ENCODE data around the gene MIP. TPM values are rescaled to one million over a fixed set of nuclear protein-coding genes. Genes with fewer than 3 reads are reported as not detected.
"Not testable (repeated sequence)": the region's sequence is repeated elsewhere in the genome, so short reads cannot be mapped to it uniquely, and the experiment has no call there.

Gene MIP
- total RNA-seq, 1 experiment from 2014 or later = not detected

DNA sequence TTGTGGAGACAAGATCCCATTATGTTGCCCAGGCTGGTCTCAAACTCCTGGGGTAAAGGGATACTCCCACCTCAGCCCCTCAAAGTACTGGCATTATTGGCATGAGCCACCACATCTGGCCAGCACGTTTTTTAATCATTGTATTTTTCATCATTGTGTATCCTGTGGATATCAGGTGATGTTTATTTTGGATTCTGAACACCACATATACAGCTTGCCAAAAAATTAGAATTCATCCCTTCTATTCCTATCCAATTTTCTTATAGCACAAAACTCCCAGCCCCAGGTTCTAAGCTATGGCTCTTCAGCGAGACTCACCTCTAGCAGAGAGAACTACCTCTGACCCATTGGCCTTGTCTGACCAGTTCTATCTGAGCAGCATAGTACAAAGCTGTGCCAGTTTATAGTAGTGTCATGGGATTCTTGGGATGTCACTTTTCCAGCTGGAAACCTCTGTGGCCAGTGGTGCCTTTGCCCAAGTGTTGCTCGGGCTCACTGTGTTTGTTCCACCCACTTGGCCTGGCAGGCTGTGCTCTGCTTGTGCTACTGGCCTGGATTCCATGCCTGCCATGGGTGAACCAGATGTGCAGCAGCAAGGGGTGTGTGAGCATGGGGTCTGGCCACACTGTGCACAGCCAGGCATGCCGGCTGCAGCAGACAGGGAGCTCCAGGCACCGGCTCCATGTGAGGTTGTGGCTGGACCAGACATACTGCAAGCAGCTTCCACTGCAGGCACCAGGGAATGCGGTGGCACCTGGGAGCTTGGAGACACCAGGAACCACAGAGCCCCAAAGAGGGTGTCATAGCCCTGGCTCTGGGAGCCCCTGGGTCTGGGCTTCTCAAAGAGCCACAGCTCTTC is 42.4 kb downstream of the MIP start:
- Histone ChIP-seq H3K79me2 (ENCODE audit: low read length) (no peaks in the 10 kb centered on the region), H3K36me3 (ENCODE audit: insufficient read depth, low read length) (no peaks in the 10 kb centered on the region; the same call in 1 of the 2 replicates), H3K27me3 (ENCODE audit: low read length) (no peaks in the 10 kb centered on the region)

DNA sequence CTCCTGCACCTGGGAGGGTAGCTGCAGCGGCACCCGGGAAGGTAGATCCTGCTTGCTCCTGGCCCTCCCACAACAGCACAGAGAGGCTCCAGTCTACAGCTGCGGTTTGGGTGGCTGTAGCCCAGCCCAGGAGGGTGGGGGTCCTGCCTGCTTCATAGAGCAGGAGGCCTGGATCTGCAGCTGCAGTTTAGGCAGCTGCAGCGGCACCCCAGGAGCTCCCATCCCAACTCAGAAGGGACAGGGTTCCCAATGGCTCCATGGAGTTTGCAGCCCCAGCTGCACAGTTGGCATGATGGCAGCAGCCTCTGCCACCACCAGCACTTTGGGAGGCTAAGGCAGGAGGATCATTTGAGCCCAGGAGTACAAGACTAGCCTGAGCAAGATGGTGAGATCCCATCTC is 43.7 kb downstream of the MIP start:
- H3K4me3 ChIP-seq (ENCODE audit: low read length) = no peak overlapping the region
- no peaks in the 10 kb centered on the region for H3K4me1 ChIP-seq (ENCODE audit: low read length)
- no peak overlapping the region for H3K4me2 ChIP-seq (ENCODE audit: low read depth, low read length, poor library complexity, severe bottlenecking)
- no peak overlapping the region for H2AFZ ChIP-seq (ENCODE audit: low read length)
- H3K9me3 ChIP-seq (ENCODE audit: low read length) = no peaks in the 10 kb centered on the region
- no peak overlapping the region for H3K27ac ChIP-seq (ENCODE audit: low read length)
- H3K36me3 ChIP-seq (ENCODE audit: insufficient read depth, low read length) = no peaks in the 10 kb centered on the region
- no peak overlapping the region for H3K9ac ChIP-seq (ENCODE audit: low read length)
- no peaks in the 10 kb centered on the region for H4K20me1 ChIP-seq (ENCODE audit: insufficient read depth, low read depth, low read length)
- no peaks in the 10 kb centered on the region for H3K27me3 ChIP-seq (ENCODE audit: low read length)
- H3K79me2 ChIP-seq (ENCODE audit: low read length) = no peaks in the 10 kb centered on the region
- no peak for DNase-seq
- no peaks in the 10 kb centered on the region for H3K9me2 ChIP-seq (replicated peaks; ENCODE audit: insufficient read depth, low read length)

More for the DNA sequence above, 42.4 kb downstream of the MIP start:
- Histone ChIP-seq H3K4me2 (ENCODE audit: low read depth, low read length, poor library complexity, severe bottlenecking) (no peak overlapping the region), H3K4me1 (ENCODE audit: low read length) (no peaks in the 10 kb centered on the region), H4K20me1 (ENCODE audit: insufficient read depth, low read depth, low read length) (no peaks in the 10 kb centered on the region), H3K9me3 (ENCODE audit: low read length) (no peaks in the 10 kb centered on the region), H3K9me2 (replicated peaks; ENCODE audit: insufficient read depth, low read length) (no peaks in the 10 kb centered on the region), H3K4me3 (ENCODE audit: low read length) (no peak overlapping the region), H3K27ac (ENCODE audit: low read length) (no peak overlapping the region), H2AFZ (ENCODE audit: low read length) (no peak overlapping the region), H3K9ac (ENCODE audit: low read length) (no peak overlapping the region)
- DNase-seq = no peak

DNA sequence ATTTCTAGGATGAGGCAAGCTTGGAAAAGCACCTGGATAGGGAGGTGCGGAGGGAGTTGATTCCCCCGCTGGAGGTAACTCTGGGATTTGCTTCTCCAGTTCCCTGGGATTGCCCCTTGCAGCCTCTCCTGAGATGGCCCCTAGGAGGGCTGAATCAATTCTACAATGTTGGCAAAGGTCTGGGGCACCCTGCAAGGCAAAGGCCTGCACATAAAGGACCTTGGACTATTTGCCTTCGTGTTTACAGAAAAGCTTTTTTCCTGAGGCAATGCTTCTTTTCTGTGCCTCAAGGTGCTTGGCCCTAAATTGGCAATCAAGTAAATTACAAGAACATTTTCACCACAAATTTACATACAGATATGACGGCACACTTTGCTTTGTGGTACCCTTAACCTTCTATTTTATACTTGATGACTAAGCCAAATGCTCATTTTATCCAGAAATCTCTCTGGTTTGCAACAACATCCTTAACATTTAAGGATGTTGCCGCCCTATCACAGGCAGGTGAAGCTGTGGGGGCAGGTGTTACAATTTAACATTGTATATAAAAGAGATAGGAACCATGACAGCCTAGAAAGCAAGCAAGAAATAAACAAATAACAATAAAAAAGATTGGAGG is 45.5 kb downstream of the MIP start:
- H3K9ac ChIP-seq (ENCODE audit: low read length) = no peak overlapping the region
- DNase-seq = no peak
- H4K20me1 ChIP-seq (ENCODE audit: insufficient read depth, low read depth, low read length) = no peaks in the 10 kb centered on the region
- no peaks in the 10 kb centered on the region for H3K9me2 ChIP-seq (replicated peaks; ENCODE audit: insufficient read depth, low read length)
- no peaks in the 10 kb centered on the region for H3K79me2 ChIP-seq (ENCODE audit: low read length)
- H2AFZ ChIP-seq (ENCODE audit: low read length) = no peak overlapping the region
- no peaks in the 10 kb centered on the region for H3K36me3 ChIP-seq (ENCODE audit: insufficient read depth, low read length)
- H3K4me1 ChIP-seq (ENCODE audit: low read length) = no peaks in the 10 kb centered on the region
- no peak overlapping the region for H3K4me2 ChIP-seq (ENCODE audit: low read depth, low read length, poor library complexity, severe bottlenecking)
- H3K9me3 ChIP-seq (ENCODE audit: low read length) = no peaks in the 10 kb centered on the region
- H3K27ac ChIP-seq (ENCODE audit: low read length) = no peak overlapping the region
- no peak overlapping the region for H3K4me3 ChIP-seq (ENCODE audit: low read length)
- H3K27me3 ChIP-seq (ENCODE audit: low read length) = no peaks in the 10 kb centered on the region

DNA sequence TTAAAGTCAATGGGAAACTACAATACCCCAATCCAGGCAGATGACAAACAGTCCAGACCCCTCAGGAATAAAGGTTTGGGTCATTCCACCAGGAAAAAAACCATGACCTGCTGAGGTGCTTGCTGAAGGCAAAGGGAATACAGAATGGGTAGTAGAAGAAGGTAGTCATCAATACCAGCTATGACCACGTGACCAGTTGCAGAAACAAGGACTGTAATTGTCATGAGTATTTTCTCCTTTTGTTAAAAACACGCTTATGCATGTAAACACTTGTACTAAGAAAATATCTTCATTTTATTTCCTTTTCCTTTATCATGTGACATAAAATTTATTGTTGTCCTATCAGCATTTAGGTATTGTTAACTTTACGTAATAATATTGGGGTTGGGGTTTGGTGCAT is 50.2 kb downstream of the MIP start:
- H3K4me3 ChIP-seq (ENCODE audit: low read length); H3K9me3 ChIP-seq (ENCODE audit: low read length); H3K79me2 ChIP-seq (ENCODE audit: low read length); H3K27ac ChIP-seq (ENCODE audit: low read length); H3K27me3 ChIP-seq (ENCODE audit: low read length); H3K4me2 ChIP-seq (ENCODE audit: low read depth, low read length, poor library complexity, severe bottlenecking); DNase-seq; H4K20me1 ChIP-seq (ENCODE audit: insufficient read depth, low read depth, low read length); H3K9me2 ChIP-seq (replicated peaks; ENCODE audit: insufficient read depth, low read length); H3K36me3 ChIP-seq (ENCODE audit: insufficient read depth, low read length); H3K9ac ChIP-seq (ENCODE audit: low read length); H2AFZ ChIP-seq (ENCODE audit: low read length); H3K4me1 ChIP-seq (ENCODE audit: low read length): not testable (repeated sequence)

DNA sequence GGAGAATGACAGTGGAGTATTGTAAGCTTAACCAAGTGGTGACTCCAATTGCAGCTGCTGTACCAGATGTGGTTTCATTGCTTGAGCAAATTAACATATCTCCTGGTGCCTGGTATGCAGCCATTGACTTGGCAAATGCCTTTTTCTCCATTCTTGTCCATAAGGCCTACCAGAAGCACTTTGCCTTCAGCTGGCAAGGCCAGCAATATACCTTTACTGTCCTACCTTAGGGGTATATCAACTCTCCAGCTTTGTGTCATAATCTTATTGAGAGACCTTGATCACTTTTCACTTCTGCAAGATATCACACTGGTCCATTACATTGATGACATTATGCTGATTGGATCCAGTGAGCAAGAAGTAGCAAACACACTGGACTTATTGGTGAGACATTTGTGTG is 52.8 kb downstream of the MIP start:
- H3K9me2 ChIP-seq (replicated peaks; ENCODE audit: insufficient read depth, low read length); H3K4me1 ChIP-seq (ENCODE audit: low read length); H3K36me3 ChIP-seq (ENCODE audit: insufficient read depth, low read length); H3K4me3 ChIP-seq (ENCODE audit: low read length); H4K20me1 ChIP-seq (ENCODE audit: insufficient read depth, low read depth, low read length); H3K4me2 ChIP-seq (ENCODE audit: low read depth, low read length, poor library complexity, severe bottlenecking); H3K9ac ChIP-seq (ENCODE audit: low read length); H3K27ac ChIP-seq (ENCODE audit: low read length); DNase-seq; H3K27me3 ChIP-seq (ENCODE audit: low read length); H3K9me3 ChIP-seq (ENCODE audit: low read length); H2AFZ ChIP-seq (ENCODE audit: low read length); H3K79me2 ChIP-seq (ENCODE audit: low read length): not testable (repeated sequence)

DNA sequence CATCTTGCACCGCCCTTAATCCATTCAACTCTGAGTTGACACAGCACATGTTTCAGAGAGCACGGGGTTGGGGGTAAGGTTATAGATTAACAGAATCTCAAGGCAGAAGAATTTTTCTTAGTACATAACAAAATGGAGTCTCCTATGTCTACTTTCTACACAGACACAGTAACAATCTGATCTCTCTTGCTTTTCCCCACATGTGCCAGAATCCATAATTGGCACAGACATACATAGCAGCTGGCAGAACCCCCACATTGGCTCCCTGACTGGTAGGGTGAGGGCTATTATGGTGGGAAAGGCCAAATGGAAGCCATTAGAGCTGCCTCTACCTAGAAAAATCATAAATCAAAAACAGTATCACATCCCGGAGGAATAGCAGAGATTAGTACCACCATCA is 53.3 kb downstream of the MIP start:
- H3K9me2 ChIP-seq (replicated peaks; ENCODE audit: insufficient read depth, low read length); H3K27me3 ChIP-seq (ENCODE audit: low read length); H2AFZ ChIP-seq (ENCODE audit: low read length); H4K20me1 ChIP-seq (ENCODE audit: insufficient read depth, low read depth, low read length); H3K27ac ChIP-seq (ENCODE audit: low read length); H3K36me3 ChIP-seq (ENCODE audit: insufficient read depth, low read length); H3K4me2 ChIP-seq (ENCODE audit: low read depth, low read length, poor library complexity, severe bottlenecking); H3K9ac ChIP-seq (ENCODE audit: low read length); H3K79me2 ChIP-seq (ENCODE audit: low read length); H3K4me1 ChIP-seq (ENCODE audit: low read length); H3K4me3 ChIP-seq (ENCODE audit: low read length); DNase-seq; H3K9me3 ChIP-seq (ENCODE audit: low read length): not testable (repeated sequence)

Other genes with a start within 250 kb of the MIP start
- gene RNF41, start 232.7 kb downstream of the MIP start, total RNA-seq (2014; rRNA removed; shearing (Covaris generic); ENCODE audit: low replicate concordance) = 52.0 and 63.6 TPM in 2 replicates
- gene NABP2, start 230.3 kb downstream of the MIP start, total RNA-seq (2014; rRNA removed; shearing (Covaris generic); ENCODE audit: low replicate concordance) = 45.6 and 54.2 TPM in 2 replicates
- 0.61 TPM in 1 of 2 replicates, not detected in the other for gene SLC39A5, start 224.6 kb downstream of the MIP start, total RNA-seq (2014; rRNA removed; shearing (Covaris generic); ENCODE audit: low replicate concordance)
- 14.3 and 18.2 TPM in 2 replicates for gene ANKRD52, start 196.3 kb downstream of the MIP start, total RNA-seq (2014; rRNA removed; shearing (Covaris generic); ENCODE audit: low replicate concordance)
- 32.7 and 38.9 TPM in 2 replicates for gene COQ10A, start 187.7 kb downstream of the MIP start, total RNA-seq (2014; rRNA removed; shearing (Covaris generic); ENCODE audit: low replicate concordance)
- 80.4 and 158 TPM in 2 replicates for gene CS, start 154.3 kb downstream of the MIP start, total RNA-seq (2014; rRNA removed; shearing (Covaris generic); ENCODE audit: low replicate concordance)
- 85.1 and 107 TPM in 2 replicates for gene CNPY2, start 138.7 kb downstream of the MIP start, total RNA-seq (2014; rRNA removed; shearing (Covaris generic); ENCODE audit: low replicate concordance)
- gene PAN2, start 120.7 kb downstream of the MIP start, total RNA-seq (2014; rRNA removed; shearing (Covaris generic); ENCODE audit: low replicate concordance) = 72.3 and 74.3 TPM in 2 replicates
- gene IL23A, start 115.8 kb downstream of the MIP start, total RNA-seq (2014; rRNA removed; shearing (Covaris generic); ENCODE audit: low replicate concordance) = 5.9 and 8.1 TPM in 2 replicates
- 86.1 and 93.5 TPM in 2 replicates for gene STAT2, start 94.5 kb downstream of the MIP start, total RNA-seq (2014; rRNA removed; shearing (Covaris generic); ENCODE audit: low replicate concordance)
- gene APOF, start 91.8 kb downstream of the MIP start, total RNA-seq (2014; rRNA removed; shearing (Covaris generic); ENCODE audit: low replicate concordance) = not detected in 2 replicates
- gene TIMELESS, start 5.2 kb downstream of the MIP start, total RNA-seq (2014; rRNA removed; shearing (Covaris generic); ENCODE audit: low replicate concordance) = 12.5 and 14.9 TPM in 2 replicates
- gene SPRYD4, start 13.9 kb upstream of the MIP start, total RNA-seq (2014; rRNA removed; shearing (Covaris generic); ENCODE audit: low replicate concordance) = 3.4 and 4.6 TPM in 2 replicates
- not detected in 2 replicates for gene GLS2, start 33.5 kb upstream of the MIP start, total RNA-seq (2014; rRNA removed; shearing (Covaris generic); ENCODE audit: low replicate concordance)
- gene RBMS2, start 67.2 kb upstream of the MIP start, total RNA-seq (2014; rRNA removed; shearing (Covaris generic); ENCODE audit: low replicate concordance) = 0.54 and 3.7 TPM in 2 replicates
- gene BAZ2A, start 175.7 kb upstream of the MIP start, total RNA-seq (2014; rRNA removed; shearing (Covaris generic); ENCODE audit: low replicate concordance) = 43.1 and 48.7 TPM in 2 replicates
- gene ATP5F1B, start 191.3 kb upstream of the MIP start, total RNA-seq (2014; rRNA removed; shearing (Covaris generic); ENCODE audit: low replicate concordance) = 520 and 674 TPM in 2 replicates
- gene PTGES3, start 233.6 kb upstream of the MIP start, total RNA-seq (2014; rRNA removed; shearing (Covaris generic); ENCODE audit: low replicate concordance) = 49.4 and 126 TPM in 2 replicates

Measured in Karpas-422 (cell line).